ENCODE results near the gene GDF9.

DNA sequence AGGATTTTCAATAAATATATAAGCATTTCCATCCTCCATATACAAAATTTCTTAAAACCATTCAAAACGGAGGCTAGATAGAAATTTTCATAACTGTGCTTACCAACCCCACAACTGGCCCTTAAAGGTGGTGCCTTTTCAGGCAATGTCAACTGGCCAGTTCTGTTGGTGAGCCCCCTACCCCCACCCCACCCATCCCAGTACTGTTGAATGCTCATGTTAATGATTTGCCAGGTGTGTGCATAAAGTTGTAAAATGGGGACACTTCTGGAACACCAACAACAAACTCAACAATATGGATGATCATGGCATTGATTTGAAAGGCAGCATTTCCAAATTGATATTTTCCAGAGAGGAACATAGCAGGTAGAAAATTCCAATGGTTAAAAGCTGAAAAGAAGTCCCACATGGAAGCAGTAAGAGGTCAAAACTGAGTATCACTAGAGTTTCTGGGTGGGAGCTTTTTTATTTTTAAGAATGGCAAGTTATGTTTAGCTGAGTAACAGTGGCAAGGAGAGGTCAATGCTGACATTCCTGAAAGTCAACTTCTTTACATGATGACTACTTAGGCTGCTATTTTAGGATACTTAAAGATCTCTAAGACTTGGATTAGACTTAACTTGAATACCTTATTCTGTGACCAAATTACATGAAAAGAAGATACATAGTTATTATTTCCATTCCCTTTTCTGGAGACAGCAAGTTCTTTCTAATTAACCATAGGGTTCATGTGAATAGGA, 9.9 kb upstream of the GDF9 start:
- TF ChIP-seq, protein P1, sequence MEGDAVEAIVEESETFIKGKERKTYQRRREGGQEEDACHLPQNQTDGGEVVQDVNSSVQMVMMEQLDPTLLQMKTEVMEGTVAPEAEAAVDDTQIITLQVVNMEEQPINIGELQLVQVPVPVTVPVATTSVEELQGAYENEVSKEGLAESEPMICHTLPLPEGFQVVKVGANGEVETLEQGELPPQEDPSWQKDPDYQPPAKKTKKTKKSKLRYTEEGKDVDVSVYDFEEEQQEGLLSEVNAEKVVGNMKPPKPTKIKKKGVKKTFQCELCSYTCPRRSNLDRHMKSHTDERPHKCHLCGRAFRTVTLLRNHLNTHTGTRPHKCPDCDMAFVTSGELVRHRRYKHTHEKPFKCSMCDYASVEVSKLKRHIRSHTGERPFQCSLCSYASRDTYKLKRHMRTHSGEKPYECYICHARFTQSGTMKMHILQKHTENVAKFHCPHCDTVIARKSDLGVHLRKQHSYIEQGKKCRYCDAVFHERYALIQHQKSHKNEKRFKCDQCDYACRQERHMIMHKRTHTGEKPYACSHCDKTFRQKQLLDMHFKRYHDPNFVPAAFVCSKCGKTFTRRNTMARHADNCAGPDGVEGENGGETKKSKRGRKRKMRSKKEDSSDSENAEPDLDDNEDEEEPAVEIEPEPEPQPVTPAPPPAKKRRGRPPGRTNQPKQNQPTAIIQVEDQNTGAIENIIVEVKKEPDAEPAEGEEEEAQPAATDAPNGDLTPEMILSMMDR (IDR thresholded peaks at IDR 0.05): no peak
- TF ChIP-seq POLR2AphosphoS5 (IDR thresholded peaks at IDR 0.05) (no peak), POLR2A (IDR thresholded peaks at IDR 0.05) (no peak)

All from prostate gland (tissue), 2 donors.